OCI-LY1 (cell line): ENCODE measurements around the gene PAK5.

Source experiments
- H2AFZ ChIP-seq: fragments of 200-600 bp; sonication (generic), shearing (Covaris generic); 2 replicates; pipeline ENCODE4 v1.6.0; 2014; ENCODE audit warnings: antibody characterized with exemption, mild to moderate bottlenecking, low read length
- H3F3A ChIP-seq: fragments of 200-600 bp; sonication (generic), shearing (Covaris generic); 2 replicates; pipeline ENCODE4 v1.6.0; 2014; ENCODE audit warnings: mild to moderate bottlenecking, antibody characterized with exemption, low read length, moderate library complexity; ENCODE audit not compliant: insufficient read depth
- H3K27ac ChIP-seq: fragments of 200-600 bp; sonication (generic); 2 replicates; pipeline ENCODE4 v1.5.1; 2014; ENCODE audit warnings: low read length, mixed run types, mild to moderate bottlenecking, low read depth; ENCODE audit not compliant: poor library complexity, severe bottlenecking
- H3K27me3 ChIP-seq: fragments of 200-600 bp; sonication (generic); 2 replicates; pipeline ENCODE4 v1.6.0; 2014; ENCODE audit warnings: antibody characterized with exemption, mild to moderate bottlenecking, low read length, moderate library complexity; ENCODE audit not compliant: insufficient read depth
- H3K36me3 ChIP-seq: fragments of 200-600 bp; sonication (generic); 2 replicates; pipeline ENCODE4 v1.6.1; 2014; ENCODE audit warnings: mild to moderate bottlenecking, antibody characterized with exemption, low read length, moderate library complexity, mixed read lengths; ENCODE audit not compliant: insufficient read depth
- H3K4me1 ChIP-seq: fragments of 200-600 bp; sonication (generic); 2 replicates; pipeline ENCODE4 v1.5.1; 2014; ENCODE audit warnings: mild to moderate bottlenecking, low read length, moderate library complexity; ENCODE audit not compliant: insufficient read depth, severe bottlenecking
- H3K4me2 ChIP-seq: fragments of 200-600 bp; sonication (generic), shearing (Covaris generic); 2 replicates; pipeline ENCODE4 v1.6.1; 2014; ENCODE audit warnings: low read length
- H3K4me3 ChIP-seq: fragments of 200-600 bp; sonication (generic); 2 replicates; pipeline ENCODE4 v1.5.1; 2014; ENCODE audit warnings: low read length, low read depth, mild to moderate bottlenecking, mixed read lengths; ENCODE audit not compliant: poor library complexity, severe bottlenecking
- H3K79me2 ChIP-seq: fragments of 200-600 bp; shearing (Covaris generic); 2 replicates; pipeline ENCODE4 v1.6.1; 2016; ENCODE audit warnings: mixed run types, low read length, mixed read lengths; ENCODE audit not compliant: insufficient read depth
- H3K9ac ChIP-seq: fragments of 200-600 bp; sonication (generic), shearing (Covaris generic); 2 replicates; pipeline ENCODE4 v1.6.1; 2014; ENCODE audit warnings: mild to moderate bottlenecking, low read length, mixed read lengths
- H3K9me2 ChIP-seq: fragments of 200-600 bp; sonication (generic), shearing (Covaris generic); 2 replicates; pipeline ENCODE4 v1.6.1; 2014; ENCODE audit warnings: low read depth, mild to moderate bottlenecking, low read length, mixed read lengths
- H3K9me3 ChIP-seq: fragments of 200-600 bp; shearing (Covaris generic); 2 replicates; pipeline ENCODE4 v1.6.1; 2014; ENCODE audit warnings: low read length, mixed read lengths
- H4K20me1 ChIP-seq: fragments of 200-600 bp; sonication (generic), shearing (Covaris generic); 2 replicates; pipeline ENCODE4 v1.6.0; 2016; ENCODE audit warnings: mild to moderate bottlenecking, low read length; ENCODE audit not compliant: insufficient read depth
- CTCF ChIP-seq: fragments of 200-600 bp; sonication (generic), shearing (Covaris generic); IDR thresholded peaks from 2 replicates; pipeline ENCODE4 v1.5.1; 2017; ENCODE audit warnings: mild to moderate bottlenecking, antibody characterized with exemption, low read length, moderate library complexity, mixed read lengths
- EZH2 ChIP-seq: fragments of 200-600 bp; sonication (generic), shearing (Covaris generic); IDR thresholded peaks from 2 replicates; pipeline ENCODE4 v1.8.0; 2017; ENCODE audit warnings: borderline replicate concordance, mixed run types, mild to moderate bottlenecking, antibody characterized with exemption, low read length, moderate library complexity, mixed read lengths

The PAK5 gene

GRCh38 chr20:9815632-9816031 is 23.2 kb downstream of the PAK5 start:
- Histone ChIP-seq H3K27me3 (no peaks in the 10 kb centered on the region), H3F3A (no peaks in the 10 kb centered on the region), H3K9me3 (no peaks in the 10 kb centered on the region), H2AFZ (no peak overlapping the region), H3K79me2 (no peaks in the 10 kb centered on the region), H3K4me1 (no peaks in the 10 kb centered on the region), H3K4me3 (no peak overlapping the region), H3K36me3 (no peaks in the 10 kb centered on the region), H3K9ac (no peak overlapping the region), H3K4me2 (no peak overlapping the region), H4K20me1 (no peaks in the 10 kb centered on the region), H3K9me2 (no peaks in the 10 kb centered on the region), H3K27ac (no peak overlapping the region)
- TF ChIP-seq EZH2 = no peak
- no peak for TF ChIP-seq CTCF

GRCh38 chr20:9810738-9811137 is 28.1 kb downstream of the PAK5 start:
- TF ChIP-seq EZH2 = no peak
- no peak for TF ChIP-seq CTCF
- H3K27me3 ChIP-seq = no peaks in the 10 kb centered on the region
- no peak overlapping the region for H3K4me2 ChIP-seq
- H3K9me2 ChIP-seq = no peaks in the 10 kb centered on the region
- H4K20me1 ChIP-seq = no peaks in the 10 kb centered on the region
- no peaks in the 10 kb centered on the region for H3K79me2 ChIP-seq
- H3K36me3 ChIP-seq = no peaks in the 10 kb centered on the region
- no peaks in the 10 kb centered on the region for H3K9me3 ChIP-seq
- no peaks in the 10 kb centered on the region for H3K4me1 ChIP-seq
- no peak overlapping the region for H3K9ac ChIP-seq
- H3F3A ChIP-seq = no peaks in the 10 kb centered on the region
- no peak overlapping the region for H3K27ac ChIP-seq
- H3K4me3 ChIP-seq = no peak overlapping the region
- no peak overlapping the region for H2AFZ ChIP-seq

- Histone ChIP-seq H4K20me1 (no peaks in the 10 kb centered on the region), H3K9me3 (no peaks in the 10 kb centered on the region), H3K4me3 (no peak overlapping the region), H3F3A (no peaks in the 10 kb centered on the region), H3K4me1 (no peaks in the 10 kb centered on the region), H3K9ac (no peak overlapping the region), H3K9me2 (no peaks in the 10 kb centered on the region), H3K27ac (no peak overlapping the region), H3K79me2 (no peaks in the 10 kb centered on the region), H3K27me3 (no peaks in the 10 kb centered on the region), H2AFZ (no peak overlapping the region), H3K4me2 (no peak overlapping the region), H3K36me3 (no peaks in the 10 kb centered on the region)
- no peak for TF ChIP-seq CTCF
- TF ChIP-seq EZH2 = no peak
Measured at GRCh38 chr20:9809271-9809670, 29.6 kb downstream of the PAK5 start.
